Esophagus muscularis mucosa (tissue), 4 donors: ENCODE data around the gene OR13C2. TPM values are rescaled to one million over a fixed set of nuclear protein-coding genes. Genes with fewer than 3 reads are reported as not detected.
"Not testable (repeated sequence)": the region's sequence is repeated elsewhere in the genome, so short reads cannot be mapped to it uniquely, and the experiment has no call there.

Source experiments
- DNase-seq: peaks from one replicate; pipeline ENCODE4 v3.0.0-alpha.2; 2017; ENCODE audit errors: extremely low spot score
- H3K27ac ChIP-seq, 4 donors: fragments of 200-600 bp; sonication (generic); replicated peaks in 1 of 4; 1 replicate in 3 of 4; 2 replicates in 1 of 4; pipeline ENCODE4 v1.5.1; 2016 to 2019; ENCODE audit warnings: mild to moderate bottlenecking in 1 of 4
- H3K27me3 ChIP-seq, 4 donors: fragments of 200-600 bp; sonication (generic); one replicate each; pipeline versions ENCODE4 v1.5.1 to v1.6.0; 2016 to 2019
- H3K36me3 ChIP-seq, 4 donors: fragments of 200-600 bp; sonication (generic); one replicate each; pipeline ENCODE4 v1.5.1; 2016 to 2019
- H3K4me1 ChIP-seq, 4 donors: fragments of 200-600 bp; sonication (generic); one replicate each; pipeline ENCODE4 v1.5.1; 2016 to 2019
- H3K4me3 ChIP-seq, 4 donors: fragments of 200-600 bp; sonication (generic); 1 replicate in 2 of 4; 2 replicates in 2 of 4; pipeline ENCODE4 v1.5.1; 2016 to 2019; ENCODE audit warnings: mild to moderate bottlenecking in 4 of 4, moderate library complexity in 1 of 4
- H3K9me3 ChIP-seq, 4 donors: fragments of 200-600 bp; sonication (generic); 1 replicate in 3 of 4; 2 replicates in 1 of 4; pipeline ENCODE4 v1.5.1; 2016 to 2019
- EP300 ChIP-seq: sonication (generic); formaldehyde crosslinking; IDR thresholded peaks from one replicate; pipeline ENCODE4 v1.6.1; 2017; ENCODE audit warnings: antibody characterized with exemption
- POLR2A ChIP-seq: fragments of 450-650 bp; IDR thresholded peaks from one replicate; pipeline ENCODE4 v1.6.1; 2017; ENCODE audit warnings: antibody characterized with exemption, moderate library complexity, mild to moderate bottlenecking, low read depth
- POLR2AphosphoS5 ChIP-seq, 2 donors: sonication (generic); formaldehyde crosslinking; IDR thresholded peaks; one replicate each; pipeline ENCODE4 v1.6.1; 2017; ENCODE audit warnings: antibody characterized with exemption in 2 of 2
- whole genome bisulfite sequencing: methylation state at CpG from one replicate; pipeline ENCODE4 v1.1.5; 2018; 5-methylcytosine and 5-hydroxymethylcytosine counted together
- intact Hi-C: fragments of 100-400 bp; cut with DNase I; formaldehyde crosslinking; loops from one replicate; pipeline ENCODE4 v1.15.1; 2023
- total RNA-seq, 4 donors: library from RNA; depleted of rRNA; stranded (reverse); fragments of >200 nt; gene quantifications; one replicate each; pipeline versions ENCODE4 v1.1.0 to v1.2.1, GENCODE V29; 2016
- TF ChIP-seq, protein P1 (sequence below), 3 experiments: fragments of 200-600 bp in 2 of 3; fragments of 450-650 bp in 1 of 3; sonication (generic) in 2 of 3; IDR thresholded peaks; one replicate each; pipeline ENCODE4 v1.5.1; 2017 to 2019; ENCODE audit warnings: antibody characterized with exemption in 3 of 3, mild to moderate bottlenecking in 2 of 3, moderate library complexity in 1 of 3

Gene OR13C2
- total RNA-seq, 4 donors from 2014 or later: 0.34 TPM; not detected in 3

GRCh38 chr9:104617418-104617817, 12.0 kb upstream of the OR13C2 start:
- no peak for TF ChIP-seq POLR2A
- no peak for TF ChIP-seq EP300
- TF ChIP-seq, protein P1, sequence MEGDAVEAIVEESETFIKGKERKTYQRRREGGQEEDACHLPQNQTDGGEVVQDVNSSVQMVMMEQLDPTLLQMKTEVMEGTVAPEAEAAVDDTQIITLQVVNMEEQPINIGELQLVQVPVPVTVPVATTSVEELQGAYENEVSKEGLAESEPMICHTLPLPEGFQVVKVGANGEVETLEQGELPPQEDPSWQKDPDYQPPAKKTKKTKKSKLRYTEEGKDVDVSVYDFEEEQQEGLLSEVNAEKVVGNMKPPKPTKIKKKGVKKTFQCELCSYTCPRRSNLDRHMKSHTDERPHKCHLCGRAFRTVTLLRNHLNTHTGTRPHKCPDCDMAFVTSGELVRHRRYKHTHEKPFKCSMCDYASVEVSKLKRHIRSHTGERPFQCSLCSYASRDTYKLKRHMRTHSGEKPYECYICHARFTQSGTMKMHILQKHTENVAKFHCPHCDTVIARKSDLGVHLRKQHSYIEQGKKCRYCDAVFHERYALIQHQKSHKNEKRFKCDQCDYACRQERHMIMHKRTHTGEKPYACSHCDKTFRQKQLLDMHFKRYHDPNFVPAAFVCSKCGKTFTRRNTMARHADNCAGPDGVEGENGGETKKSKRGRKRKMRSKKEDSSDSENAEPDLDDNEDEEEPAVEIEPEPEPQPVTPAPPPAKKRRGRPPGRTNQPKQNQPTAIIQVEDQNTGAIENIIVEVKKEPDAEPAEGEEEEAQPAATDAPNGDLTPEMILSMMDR (IDR thresholded peaks at IDR 0.05): no peak
- no peak for TF ChIP-seq POLR2AphosphoS5 (IDR thresholded peaks at IDR 0.05)
- Histone ChIP-seq H3K9me3 (peaks cover 0 to 4% (median 0%) of the 10 kb centered on the region in 4 donors), H3K27me3 (no peaks in the 10 kb centered on the region), H3K4me1 (no peaks in the 10 kb centered on the region), H3K4me3 (no peak overlapping the region), H3K27ac (no peak overlapping the region), H3K36me3 (no peaks in the 10 kb centered on the region)
- DNase-seq: no peak
- intact Hi-C loops: no loop called here

DNA sequence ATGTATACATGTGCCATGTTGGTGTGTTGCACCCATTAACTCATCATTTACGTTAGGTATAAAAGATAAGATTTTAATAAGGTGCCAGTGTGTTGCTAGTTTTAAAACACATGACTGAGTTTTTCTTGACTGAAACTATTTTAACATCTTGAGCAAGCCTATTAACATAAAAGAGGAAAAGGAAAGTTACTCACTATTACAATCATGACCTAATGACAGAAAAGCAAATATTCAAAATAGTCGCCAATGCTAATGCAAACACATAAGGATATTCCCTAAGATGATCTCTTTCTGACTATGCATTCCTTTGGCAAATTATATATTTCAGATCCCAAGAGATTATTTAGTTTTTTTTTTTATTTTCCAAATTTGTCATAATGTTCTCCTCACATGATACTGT, 5.8 kb upstream of the OR13C2 start:
- Histone ChIP-seq H3K36me3 (no peaks in the 10 kb centered on the region), H3K9me3 (peaks cover 0 to 4% (median 0%) of the 10 kb centered on the region in 4 donors), H3K4me1 (no peaks in the 10 kb centered on the region), H3K27ac (no peak overlapping the region), H3K27me3 (no peaks in the 10 kb centered on the region), H3K4me3 (no peak overlapping the region)
- WGBS: 78% methylated on average over 2 of the region's 2 CpGs
- intact Hi-C loops: no loop called here
- no peak for DNase-seq
- TF ChIP-seq, protein P1 (IDR thresholded peaks at IDR 0.05): no peak
- TF ChIP-seq POLR2A: no peak
- no peak for TF ChIP-seq EP300
- no peak for TF ChIP-seq POLR2AphosphoS5 (IDR thresholded peaks at IDR 0.05)

DNA sequence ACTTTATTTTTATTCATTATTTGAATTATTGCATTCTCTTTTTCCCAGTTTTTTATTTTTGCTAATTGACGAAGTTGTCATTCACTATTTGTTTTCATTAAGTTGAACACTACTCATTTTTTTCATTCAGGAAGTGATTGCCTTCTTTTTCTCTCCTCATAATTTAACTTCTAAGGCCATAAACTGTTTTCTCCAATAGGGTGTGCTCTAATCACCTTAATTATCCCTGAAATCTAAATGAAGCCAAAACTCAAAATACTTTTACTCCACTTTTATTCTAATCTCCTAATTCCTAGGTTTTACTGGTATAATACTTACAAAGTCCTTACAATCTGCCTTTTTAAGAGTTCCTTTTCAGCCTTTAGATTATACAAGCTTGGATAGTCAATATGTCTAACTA, 2.9 kb upstream of the OR13C2 start:
- no peaks in the 10 kb centered on the region for H3K4me1 ChIP-seq
- H3K27ac ChIP-seq: no peak overlapping the region
- no peaks in the 10 kb centered on the region for H3K27me3 ChIP-seq
- no peaks in the 10 kb centered on the region for H3K9me3 ChIP-seq
- 21% methylated on average over 1 of the region's 1 CpG for WGBS
- no peak overlapping the region for H3K4me3 ChIP-seq
- intact Hi-C loops: no loop called here
- TF ChIP-seq POLR2A (no peak), POLR2AphosphoS5 (IDR thresholded peaks at IDR 0.05) (no peak), EP300 (no peak)
- TF ChIP-seq, protein P1 (IDR thresholded peaks at IDR 0.05): no peak
- no peaks in the 10 kb centered on the region for H3K36me3 ChIP-seq
- no peak for DNase-seq

DNA sequence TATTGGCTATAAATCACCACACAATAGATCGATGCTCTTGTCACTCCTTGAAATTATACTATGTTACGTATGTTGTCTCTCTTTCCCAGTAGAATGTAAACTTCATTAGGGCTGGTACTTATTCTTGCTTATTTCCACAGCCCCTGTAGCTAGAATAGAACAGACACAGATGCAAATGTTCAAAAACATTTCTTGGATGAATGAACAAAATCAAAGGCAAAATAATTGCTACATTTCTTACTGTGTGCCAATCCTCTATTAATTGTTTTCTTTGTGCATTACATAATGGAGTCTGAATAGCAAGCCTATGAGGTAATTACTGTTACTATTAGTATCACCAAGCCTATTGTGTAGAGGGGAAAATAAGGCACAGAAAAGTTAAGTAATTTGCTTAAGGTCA, 725 bp upstream of the OR13C2 start:
- Histone ChIP-seq H3K36me3 (no peaks in the 10 kb centered on the region), H3K27ac (no peak overlapping the region), H3K4me1 (no peaks in the 10 kb centered on the region), H3K9me3 (no peaks in the 10 kb centered on the region), H3K4me3 (no peak overlapping the region), H3K27me3 (no peaks in the 10 kb centered on the region)
- intact Hi-C loops: no loop called here
- TF ChIP-seq POLR2A (no peak), POLR2AphosphoS5 (IDR thresholded peaks at IDR 0.05) (no peak), EP300 (no peak)
- TF ChIP-seq, protein P1 (IDR thresholded peaks at IDR 0.05): no peak
- WGBS: 69% methylated on average over 2 of the region's 2 CpGs
- DNase-seq: no peak

GRCh38 chr9:104604801-104605200, 626 bp downstream of the OR13C2 start:
- no peak overlapping the region for H3K4me3 ChIP-seq
- H3K27me3 ChIP-seq: no peaks in the 10 kb centered on the region
- TF ChIP-seq EP300 (no peak), POLR2A (no peak), POLR2AphosphoS5 (IDR thresholded peaks at IDR 0.05) (no peak)
- TF ChIP-seq, protein P1 (IDR thresholded peaks at IDR 0.05): no peak
- H3K9me3 ChIP-seq: no peaks in the 10 kb centered on the region
- 73% methylated on average over 3 of the region's 3 CpGs for WGBS
- intact Hi-C loops: no loop called here
- H3K27ac ChIP-seq: no peak overlapping the region
- H3K4me1 ChIP-seq: no peaks in the 10 kb centered on the region
- no peaks in the 10 kb centered on the region for H3K36me3 ChIP-seq
- no peak for DNase-seq

GRCh38 chr9:104599313-104599712, 6.1 kb downstream of the OR13C2 start, which contains the start of gene OR13C5:
Gene OR13C5 (minus strand): TSS chr9:104599413. CDS start chr9:104599413, 0 bp downstream.
- H3K4me3 ChIP-seq, intact Hi-C loops, H3K36me3 ChIP-seq, H3K9me3 ChIP-seq, H3K27ac ChIP-seq, H3K27me3 ChIP-seq, DNase-seq, H3K4me1 ChIP-seq: not testable (repeated sequence)

DNA sequence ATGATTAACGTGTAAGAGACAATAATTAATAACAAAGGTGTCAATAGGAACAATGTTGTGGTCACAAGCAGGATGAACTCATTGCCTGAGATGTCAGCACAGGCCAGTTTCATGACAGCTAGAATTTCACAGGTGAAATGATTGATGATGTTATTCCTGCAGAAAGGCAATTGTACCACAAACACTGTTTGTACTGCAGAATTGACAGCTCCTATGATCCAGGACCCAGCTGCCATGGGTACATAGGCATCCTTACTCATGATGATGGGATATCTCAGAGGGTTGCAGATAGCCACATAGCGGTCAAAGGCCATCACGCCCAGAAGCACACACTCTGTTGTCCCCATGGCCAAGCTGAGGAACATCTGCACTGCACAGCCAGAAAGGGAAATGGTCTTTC, 6.7 kb downstream of the OR13C2 start:
- WGBS: 75% methylated on average over 1 of the region's 3 CpGs
- H3K27ac ChIP-seq, H3K27me3 ChIP-seq, intact Hi-C loops, H3K4me3 ChIP-seq, DNase-seq, H3K4me1 ChIP-seq, H3K36me3 ChIP-seq, H3K9me3 ChIP-seq: not testable (repeated sequence)
